GM12874 (cell line): ENCODE measurements around the gene AKAP8L.

Source experiments
- TF ChIP-seq, protein P1 (sequence below): IDR thresholded peaks from 2 replicates; pipeline ENCODE4 v1.5.1; 2011; ENCODE audit warnings: low read depth, mild to moderate bottlenecking, control low read depth, low read length, moderate library complexity; ENCODE audit not compliant: insufficient read depth

Gene AKAP8L

DNA sequence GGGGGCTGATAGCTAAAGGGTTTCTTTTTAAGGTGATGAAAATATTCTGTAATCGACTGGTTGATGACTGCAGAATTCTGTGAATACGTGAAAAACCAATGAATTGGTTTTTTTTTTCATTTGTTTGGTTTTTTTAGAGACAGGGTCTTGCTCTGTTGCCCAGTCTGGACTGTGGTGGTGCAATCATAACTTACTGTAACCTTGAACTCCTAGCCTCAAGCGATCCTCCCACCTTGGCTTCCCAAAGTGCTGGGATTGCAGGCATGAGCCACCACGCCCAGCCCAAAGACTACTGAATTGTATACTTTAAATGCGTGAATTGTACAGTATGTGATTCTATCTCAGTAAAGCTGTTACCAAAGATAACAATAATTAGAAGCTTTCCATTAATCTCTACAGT, 24.4 kb downstream of the AKAP8L start:
- TF ChIP-seq, protein P1, sequence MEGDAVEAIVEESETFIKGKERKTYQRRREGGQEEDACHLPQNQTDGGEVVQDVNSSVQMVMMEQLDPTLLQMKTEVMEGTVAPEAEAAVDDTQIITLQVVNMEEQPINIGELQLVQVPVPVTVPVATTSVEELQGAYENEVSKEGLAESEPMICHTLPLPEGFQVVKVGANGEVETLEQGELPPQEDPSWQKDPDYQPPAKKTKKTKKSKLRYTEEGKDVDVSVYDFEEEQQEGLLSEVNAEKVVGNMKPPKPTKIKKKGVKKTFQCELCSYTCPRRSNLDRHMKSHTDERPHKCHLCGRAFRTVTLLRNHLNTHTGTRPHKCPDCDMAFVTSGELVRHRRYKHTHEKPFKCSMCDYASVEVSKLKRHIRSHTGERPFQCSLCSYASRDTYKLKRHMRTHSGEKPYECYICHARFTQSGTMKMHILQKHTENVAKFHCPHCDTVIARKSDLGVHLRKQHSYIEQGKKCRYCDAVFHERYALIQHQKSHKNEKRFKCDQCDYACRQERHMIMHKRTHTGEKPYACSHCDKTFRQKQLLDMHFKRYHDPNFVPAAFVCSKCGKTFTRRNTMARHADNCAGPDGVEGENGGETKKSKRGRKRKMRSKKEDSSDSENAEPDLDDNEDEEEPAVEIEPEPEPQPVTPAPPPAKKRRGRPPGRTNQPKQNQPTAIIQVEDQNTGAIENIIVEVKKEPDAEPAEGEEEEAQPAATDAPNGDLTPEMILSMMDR, result no peak

- TF ChIP-seq, protein P1, result no peak
Measured at GRCh38 chr19:15393963-15394362, 24.8 kb downstream of the AKAP8L start.

DNA sequence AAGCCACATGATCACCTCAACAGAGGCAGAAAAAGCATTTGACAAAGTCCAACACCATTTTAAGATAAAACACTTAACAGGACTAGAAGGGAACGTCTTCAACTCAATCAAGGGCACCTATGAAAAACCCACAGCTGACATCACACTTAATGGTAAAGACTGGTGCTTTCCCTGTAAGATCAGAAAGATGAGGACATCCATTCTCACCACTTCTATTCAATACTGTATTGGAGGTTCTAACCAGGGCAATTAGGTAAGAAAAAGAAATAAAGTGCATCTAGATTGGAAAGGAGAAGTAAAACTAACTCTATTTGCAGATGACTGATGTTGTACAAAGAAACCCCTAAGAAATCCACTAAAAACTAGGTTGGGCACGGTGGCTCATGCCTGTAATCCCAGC, 28.0 kb downstream of the AKAP8L start:
- TF ChIP-seq, protein P1, result no peak

DNA sequence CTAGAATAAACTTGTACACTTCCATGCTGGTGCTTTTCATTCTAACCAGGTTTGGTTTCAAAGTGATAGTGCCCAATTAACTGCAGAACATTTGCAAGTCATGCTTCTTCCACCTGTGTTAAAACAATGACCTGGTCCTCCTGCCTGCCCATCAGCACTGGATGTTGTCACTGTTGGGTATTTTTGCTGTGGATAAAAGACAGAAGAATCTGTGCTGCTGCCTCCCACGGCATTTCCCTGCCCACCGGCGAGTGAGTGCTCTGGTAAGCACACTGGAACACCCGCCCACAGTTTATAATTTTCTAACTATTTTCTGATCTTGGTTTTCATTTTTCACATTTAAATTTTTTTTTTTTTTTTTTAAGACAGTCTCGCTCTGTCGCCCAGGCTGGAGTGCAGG, 36.9 kb downstream of the AKAP8L start:
- TF ChIP-seq, protein P1, result no peak

DNA sequence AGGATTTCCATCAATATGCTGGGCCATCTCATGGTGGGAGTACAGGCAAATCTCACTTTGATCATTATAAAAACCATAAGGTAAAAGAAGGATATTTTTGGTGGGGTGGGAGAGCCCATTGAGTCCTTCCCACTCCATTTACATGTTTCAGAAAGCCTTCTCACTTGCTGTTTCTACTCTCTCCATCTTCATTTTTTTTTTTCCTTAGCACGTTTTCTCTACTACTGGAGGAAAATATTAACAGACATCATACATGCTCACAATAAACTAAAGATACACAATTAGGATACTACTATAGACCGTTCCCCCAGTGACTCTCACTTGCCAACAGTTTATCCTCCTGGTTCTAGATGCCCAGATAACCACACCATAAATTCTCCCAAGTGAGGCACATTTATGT, 37.4 kb downstream of the AKAP8L start:
- TF ChIP-seq, protein P1, result no peak

DNA sequence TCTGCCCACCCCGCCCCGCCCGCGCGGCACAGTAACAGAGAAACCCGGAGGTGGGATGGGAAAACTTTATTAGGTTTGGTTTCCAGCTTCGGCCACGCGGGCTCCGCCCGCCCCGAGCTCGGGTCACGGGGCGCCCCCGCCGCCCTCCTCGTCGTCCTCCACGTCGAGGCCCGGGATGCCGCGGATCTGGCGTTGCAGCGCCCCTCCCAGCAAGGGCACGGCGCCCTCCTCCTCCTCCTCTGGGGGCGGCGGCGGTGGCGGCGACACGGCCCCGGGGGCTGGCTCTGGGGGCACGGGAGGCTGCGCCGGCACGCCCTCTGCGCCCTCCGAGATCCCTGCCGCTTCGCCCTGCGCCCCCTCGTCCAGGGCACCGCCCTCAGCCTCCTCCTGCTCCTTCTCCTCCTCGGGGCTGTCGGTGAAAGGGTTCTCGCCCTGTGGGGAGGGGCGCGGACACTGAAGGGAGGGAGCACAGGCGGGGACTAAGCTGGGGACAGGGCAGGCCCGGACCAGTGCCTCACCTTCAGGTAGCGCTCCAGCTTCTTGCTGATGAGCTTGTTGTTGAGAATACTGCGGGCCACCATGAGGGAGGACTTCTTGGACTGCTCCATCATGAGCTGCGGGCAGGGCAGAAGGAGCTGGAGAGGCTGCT, 38.7 kb downstream of the AKAP8L start:
- TF ChIP-seq, protein P1, result no peak

DNA sequence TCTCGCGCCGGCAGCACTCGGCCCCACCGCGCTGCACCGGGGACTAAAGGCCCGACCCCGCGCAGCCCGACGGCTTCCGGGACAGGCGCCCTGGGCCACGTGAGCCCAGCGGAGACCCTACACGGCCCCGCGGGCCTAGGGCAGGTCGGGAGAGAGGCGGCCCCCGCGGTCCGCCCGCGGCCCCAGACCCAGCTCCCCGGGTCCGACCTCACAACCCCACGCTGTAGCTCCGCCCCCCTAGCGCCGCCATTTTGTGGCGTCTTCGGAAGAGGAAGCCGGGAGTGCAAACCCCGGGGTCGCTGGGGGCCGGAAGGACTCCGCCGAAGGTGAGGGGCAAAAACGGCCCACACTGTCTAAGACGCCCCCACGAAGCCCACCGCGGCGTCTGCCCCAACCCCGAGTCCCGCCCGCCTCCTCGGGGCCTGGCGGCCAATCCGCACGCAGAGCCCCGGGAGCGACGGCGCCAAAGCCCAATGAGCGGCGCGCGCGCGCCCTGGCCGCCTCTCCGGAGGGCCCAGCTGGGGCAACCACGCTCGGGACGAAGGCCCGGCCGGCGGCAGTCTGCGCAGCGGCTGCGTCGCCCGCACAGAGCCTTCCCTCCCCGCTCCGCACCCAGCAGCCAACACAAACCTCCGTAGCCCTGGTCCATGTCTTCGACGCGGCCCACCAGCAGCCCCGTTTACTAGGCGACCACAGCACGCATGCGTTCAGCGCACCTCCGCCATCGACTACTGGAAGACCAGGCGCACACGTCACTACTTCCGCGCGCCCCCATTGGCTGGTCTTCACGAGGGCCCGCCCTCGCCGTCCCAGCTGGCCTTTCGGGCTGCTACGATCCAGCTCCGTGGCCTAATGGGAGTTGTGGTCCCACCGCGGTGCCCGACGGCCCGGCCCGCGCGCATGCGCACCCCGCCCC, 39.4 kb downstream of the AKAP8L start, which contains the start of gene AKAP8:
TSS of gene AKAP8 (minus strand) at position 705 of the 916 bp plus-strand sequence. CDS start at position 649, 56 bp downstream.
- TF ChIP-seq, protein P1, result no peak
